Stimulated activated CD8-positive, alpha-beta memory T cell treated with anti-CD3 and anti-CD28 coated beads, Interleukin-12 subunit alpha, Interleukin-12 subunit beta, amount 100 ng/mL, for 4 hours (primary cell): ENCODE measurements around the gene RIPOR3.
"Not testable (repeated sequence)": the region's sequence is repeated elsewhere in the genome, so short reads cannot be mapped to it uniquely, and the experiment has no call there.

Experiments
- DNase-seq: peaks from one replicate; pipeline ENCODE4 v3.0.0-alpha.2; 2020; ENCODE audit warnings: low read depth

Gene RIPOR3

GRCh38 chr20:50724112-50724725, 32.9 kb upstream of the RIPOR3 start:
- no peak for DNase-seq

- DNase-seq: no peak
Measured at GRCh38 chr20:50723672-50724071, 32.3 kb upstream of the RIPOR3 start.

GRCh38 chr20:50722424-50723155, 31.2 kb upstream of the RIPOR3 start:
- DNase-seq: no peak

GRCh38 chr20:50721881-50722281, 30.5 kb upstream of the RIPOR3 start:
- DNase-seq: no peak

- DNase-seq: no peak
Measured at GRCh38 chr20:50720582-50720981, 29.2 kb upstream of the RIPOR3 start.

- no peak for DNase-seq
Measured at GRCh38 chr20:50720026-50720425, 28.7 kb upstream of the RIPOR3 start.

- no peak for DNase-seq
Measured at GRCh38 chr20:50719328-50719727, 28.0 kb upstream of the RIPOR3 start.

- no peak for DNase-seq
Measured at GRCh38 chr20:50717974-50718761, 26.8 kb upstream of the RIPOR3 start.

- DNase-seq: no peak
Measured at GRCh38 chr20:50717312-50717711, 26.0 kb upstream of the RIPOR3 start.

GRCh38 chr20:50716518-50716917, 25.2 kb upstream of the RIPOR3 start:
- DNase-seq: no peak

GRCh38 chr20:50715694-50716093, 24.4 kb upstream of the RIPOR3 start:
- no peak for DNase-seq

- not testable (repeated sequence) for DNase-seq
Measured at GRCh38 chr20:50714426-50714825, 23.1 kb upstream of the RIPOR3 start.

GRCh38 chr20:50713657-50714101, 22.3 kb upstream of the RIPOR3 start:
- DNase-seq: no peak

GRCh38 chr20:50712771-50713656, 21.7 kb upstream of the RIPOR3 start:
- DNase-seq: no peak

GRCh38 chr20:50711113-50711825, 19.9 kb upstream of the RIPOR3 start:
- no peak for DNase-seq

- DNase-seq: no peak
Measured at GRCh38 chr20:50710492-50711063, 19.2 kb upstream of the RIPOR3 start.

GRCh38 chr20:50709636-50709973, 18.3 kb upstream of the RIPOR3 start:
- DNase-seq: no peak

- no peak for DNase-seq
Measured at GRCh38 chr20:50708845-50709635, 17.7 kb upstream of the RIPOR3 start.

GRCh38 chr20:50704971-50705370, 13.6 kb upstream of the RIPOR3 start:
- no peak for DNase-seq

GRCh38 chr20:50704514-50704913, 13.2 kb upstream of the RIPOR3 start:
- DNase-seq: no peak
